GM19043 (cell line): Measurements from ENCODE around the gene DPF1.
A peak's percentile ranks its signal among the peaks of the same experiment; 100 is the strongest.
"Not testable (repeated sequence)": the region's sequence is repeated elsewhere in the genome, so short reads cannot be mapped to it uniquely, and the experiment has no call there.

Experiments
- ATAC-seq: cut with Tn5 transposase; IDR thresholded peaks from one replicate; pipeline ENCODE4 v1.9.1; 2021; ENCODE audit warnings: low read depth; ENCODE audit not compliant: unreplicated experiment

The DPF1 gene

GRCh38 chr19:38224014-38224862 lies at the start of gene DPF1:
Gene DPF1, minus strand, starts transcription at chr19:38224222. Its CDS starts 80 bp downstream, at chr19:38224142.
- ATAC-seq, result peak; percentile 61

GRCh38 chr19:38273499-38273898 lies 49.5 kb upstream of the DPF1 start:
- no peak for ATAC-seq

GRCh38 chr19:38270587-38271167 lies 46.7 kb upstream of the DPF1 start:
- no peak for ATAC-seq

GRCh38 chr19:38268539-38268938 lies 44.5 kb upstream of the DPF1 start:
- ATAC-seq, result no peak

- ATAC-seq, result no peak
Observed at GRCh38 chr19:38267761-38268483, 43.9 kb upstream of the DPF1 start.

GRCh38 chr19:38266981-38267597 lies 43.1 kb upstream of the DPF1 start:
- no peak for ATAC-seq

- ATAC-seq, result no peak
Observed at GRCh38 chr19:38265921-38266429, 42.0 kb upstream of the DPF1 start.

GRCh38 chr19:38265213-38265861 lies 41.3 kb upstream of the DPF1 start:
- ATAC-seq, result no peak

- ATAC-seq, result peak; percentile 25
Observed at GRCh38 chr19:38264486-38265212, 40.6 kb upstream of the DPF1 start, which contains the start of gene SPINT2. Gene SPINT2, plus strand, starts transcription at chr19:38264573. Its CDS starts 320 bp downstream, at chr19:38264893.

- ATAC-seq, result peak; percentile 54
Observed at GRCh38 chr19:38263689-38264485, 39.9 kb upstream of the DPF1 start.

GRCh38 chr19:38262585-38263268 lies 38.7 kb upstream of the DPF1 start:
- no peak for ATAC-seq

GRCh38 chr19:38261942-38262341 lies 37.9 kb upstream of the DPF1 start:
- not testable (repeated sequence) for ATAC-seq

- ATAC-seq, result no peak
Observed at GRCh38 chr19:38255383-38256014, 31.5 kb upstream of the DPF1 start.

- ATAC-seq, result no peak
Observed at GRCh38 chr19:38253788-38254187, 29.8 kb upstream of the DPF1 start.

GRCh38 chr19:38252941-38253691 lies 29.1 kb upstream of the DPF1 start:
- no peak for ATAC-seq

- no peak for ATAC-seq
Observed at GRCh38 chr19:38252385-38252784, 28.4 kb upstream of the DPF1 start.

GRCh38 chr19:38251564-38252051 lies 27.6 kb upstream of the DPF1 start:
- ATAC-seq, result no peak
